MCF 10A (cell line): ENCODE data around the gene RBM38. TPM values are rescaled to one million over a fixed set of nuclear protein-coding genes. Genes with fewer than 3 reads are reported as not detected.

Experiments
- BruUV-seq: library from RNA; stranded (reverse); fragments of 400-500 nt; replicated peaks from 2 replicates; lab custom pipeline; 2021; lab: Mats Ljungman, UMichigan
- CTCF ChIA-PET: fragments of 300-600 bp; sonication (Branson Sonifier 250); formaldehyde crosslinking; extraction: SDS; loops from one replicate; lab custom pipeline; 2021; ENCODE audit warnings: antibody characterized with exemption, inconsistent platforms; lab: Yijun Ruan, JAX
- POLR2A ChIA-PET: fragments of 300-600, 350-650 bp; sonication (Branson Sonifier 250); formaldehyde crosslinking; extraction: SDS; loops from one replicate; lab custom pipeline; 2020; ENCODE audit warnings: antibody characterized with exemption, inconsistent platforms; lab: Yijun Ruan, JAX
- DNase-seq: peaks from one replicate; pipeline ENCODE4 v3.0.0-alpha.2; 2018; ENCODE audit not compliant: unreplicated experiment
- H3K27ac Mint-ChIP-seq: one replicate; pipeline ENCODE4 v1.8.0; 2022; ENCODE audit warnings: mild to moderate bottlenecking, low read depth, mixed read lengths; ENCODE audit not compliant: unreplicated experiment
- H3K27me3 Mint-ChIP-seq: one replicate; pipeline ENCODE4 v1.8.0; 2022; ENCODE audit warnings: mixed read lengths; ENCODE audit not compliant: insufficient read depth, unreplicated experiment
- H3K36me3 Mint-ChIP-seq: one replicate; pipeline ENCODE4 v1.8.0; 2022; ENCODE audit warnings: mild to moderate bottlenecking, moderate library complexity, mixed read lengths; ENCODE audit not compliant: insufficient read depth, unreplicated experiment
- H3K4me1 Mint-ChIP-seq: one replicate; pipeline ENCODE4 v1.8.0; 2022; ENCODE audit warnings: mixed read lengths; ENCODE audit not compliant: insufficient read depth, unreplicated experiment
- H3K4me3 Mint-ChIP-seq: one replicate; pipeline ENCODE4 v1.8.0; 2022; ENCODE audit warnings: mild to moderate bottlenecking, moderate library complexity, mixed read lengths; ENCODE audit not compliant: unreplicated experiment
- H3K9me3 Mint-ChIP-seq: one replicate; pipeline ENCODE4 v1.8.0; 2022; ENCODE audit warnings: mixed read lengths; ENCODE audit not compliant: unreplicated experiment
- CTCF ChIP-seq: fragments of 200-600 bp; IDR thresholded peaks from one replicate; pipeline ENCODE4 v1.8.0; 2022; ENCODE audit warnings: antibody characterized with exemption, mild to moderate bottlenecking; ENCODE audit not compliant: unreplicated experiment
- intact Hi-C: fragments of 100-400 bp; cut with micrococcal nuclease; formaldehyde crosslinking; loops from 2 replicates; pipeline ENCODE4 v1.14.1; 2022
- total RNA-seq: library from RNA; stranded (reverse); gene quantifications from 2 replicates; pipeline ENCODE4 v1.2.3, GENCODE V29; 2022

The RBM38 gene
- total RNA-seq, 1 experiment from 2014 or later, result 5.1 TPM

- ChIA-PET POLR2A (interaction anchor here (1.0 kb wide), 1 partner anchor 12 kb away, joined by 3 read pairs; no protein-coding TSS in a partner anchor), CTCF (interaction anchor here (2.8 kb wide), 1 partner anchor 62 kb away, joined by 9 read pairs; no protein-coding TSS in a partner anchor)
- Mint-ChIP-seq H3K4me3 (no peak overlapping the region), H3K4me1 (peaks cover 7% of the 10 kb centered on the region), H3K9me3 (no peaks in the 10 kb centered on the region), H3K27ac (no peak overlapping the region), H3K36me3 (no peaks in the 10 kb centered on the region), H3K27me3 (no peaks in the 10 kb centered on the region)
- no peak for DNase-seq
- no peak for TF ChIP-seq CTCF
- BruUV-seq, result no TSS peak
- intact Hi-C loops, result no loop called here
Observed at GRCh38 chr20:57434390-57434700, 43.1 kb downstream of the RBM38 start.

- TF ChIP-seq CTCF, result no peak
- Mint-ChIP-seq H3K27me3 (no peaks in the 10 kb centered on the region), H3K4me3 (no peak overlapping the region), H3K36me3 (peaks cover 4% of the 10 kb centered on the region), H3K9me3 (no peaks in the 10 kb centered on the region), H3K4me1 (peaks cover 1% of the 10 kb centered on the region), H3K27ac (no peak overlapping the region)
- no peak for DNase-seq
- ChIA-PET CTCF (interaction anchor here (0.6 to 2.8 kb wide), 4 partner anchors 14 to 63 kb away, joined by 4 to 9 read pairs (median 5); no protein-coding TSS in a partner anchor), POLR2A (interaction anchor here (1.0 kb wide), 1 partner anchor 11 kb away, joined by 3 read pairs; no protein-coding TSS in a partner anchor)
- BruUV-seq, result no TSS peak
- intact Hi-C loops, result loop anchor here (5.0 kb wide), 1 partner anchor 53 kb away; no protein-coding TSS in a partner anchor
Observed at GRCh38 chr20:57435105-57435497, 43.9 kb downstream of the RBM38 start.

- ChIA-PET CTCF (interaction anchor here (0.6 to 2.8 kb wide), 4 partner anchors 14 to 63 kb away, joined by 4 to 9 read pairs (median 5); no protein-coding TSS in a partner anchor), POLR2A (interaction anchor here (1.0 kb wide), 1 partner anchor 10 kb away, joined by 3 read pairs; no protein-coding TSS in a partner anchor)
- Mint-ChIP-seq H3K27me3 (no peaks in the 10 kb centered on the region), H3K27ac (no peak overlapping the region), H3K4me1 (no peaks in the 10 kb centered on the region), H3K4me3 (no peak overlapping the region), H3K9me3 (no peaks in the 10 kb centered on the region), H3K36me3 (peaks cover 6% of the 10 kb centered on the region)
- TF ChIP-seq CTCF, result no peak
- DNase-seq, result peak; percentile 88
- BruUV-seq, result no TSS peak
- intact Hi-C loops, result loop anchor here (5.0 kb wide), 1 partner anchor 53 kb away; no protein-coding TSS in a partner anchor
Observed at GRCh38 chr20:57435498-57436222, 44.5 kb downstream of the RBM38 start.

GRCh38 chr20:57436223-57436545, 45.0 kb downstream of the RBM38 start:
- no peak for TF ChIP-seq CTCF
- ChIA-PET POLR2A (no interaction called here), CTCF (interaction anchor here (2.8 kb wide), 1 partner anchor 60 kb away, joined by 9 read pairs; no protein-coding TSS in a partner anchor)
- Mint-ChIP-seq H3K27me3 (no peaks in the 10 kb centered on the region), H3K27ac (no peak overlapping the region), H3K4me3 (no peak overlapping the region), H3K36me3 (peaks cover 6% of the 10 kb centered on the region), H3K4me1 (no peaks in the 10 kb centered on the region), H3K9me3 (no peaks in the 10 kb centered on the region)
- intact Hi-C loops, result loop anchor here (5.0 kb wide), 1 partner anchor 54 kb away; no protein-coding TSS in a partner anchor
- BruUV-seq, result no TSS peak
- no peak for DNase-seq
